Hindlimb muscle (tissue), 1 donor: ENCODE data around the gene SLC12A8. TPM values are rescaled to one million over a fixed set of nuclear protein-coding genes. Genes with fewer than 3 reads are reported as not detected.

ENCODE experiments used
- DNase-seq: peaks from one replicate; pipeline ENCODE4 v3.0.0-alpha.2; 2013
- polyA plus RNA-seq: library from polyadenylated mRNA; unstranded; fragments of 120-200 nt; gene quantifications from one replicate; pipeline ENCODE4 v1.2.1, GENCODE V29; 2013; ENCODE audit not compliant: insufficient read length

SLC12A8 gene
- polyA plus RNA-seq, 1 donor, result 0.45 TPM

GRCh38 chr3:125151442-125151817 lies 61.1 kb downstream of the SLC12A8 start:
- DNase-seq, result no peak

GRCh38 chr3:125150525-125151441 lies 61.8 kb downstream of the SLC12A8 start:
- DNase-seq, result no peak

GRCh38 chr3:125149462-125149861 lies 63.1 kb downstream of the SLC12A8 start:
- no peak for DNase-seq

- no peak for DNase-seq
These were observed 63.7 kb downstream of the SLC12A8 start for GRCh38 chr3:125148836-125149235.

GRCh38 chr3:125148016-125148812 lies 64.3 kb downstream of the SLC12A8 start:
- DNase-seq, result no peak

GRCh38 chr3:125147491-125147820 lies 65.1 kb downstream of the SLC12A8 start:
- no peak for DNase-seq

DNA sequence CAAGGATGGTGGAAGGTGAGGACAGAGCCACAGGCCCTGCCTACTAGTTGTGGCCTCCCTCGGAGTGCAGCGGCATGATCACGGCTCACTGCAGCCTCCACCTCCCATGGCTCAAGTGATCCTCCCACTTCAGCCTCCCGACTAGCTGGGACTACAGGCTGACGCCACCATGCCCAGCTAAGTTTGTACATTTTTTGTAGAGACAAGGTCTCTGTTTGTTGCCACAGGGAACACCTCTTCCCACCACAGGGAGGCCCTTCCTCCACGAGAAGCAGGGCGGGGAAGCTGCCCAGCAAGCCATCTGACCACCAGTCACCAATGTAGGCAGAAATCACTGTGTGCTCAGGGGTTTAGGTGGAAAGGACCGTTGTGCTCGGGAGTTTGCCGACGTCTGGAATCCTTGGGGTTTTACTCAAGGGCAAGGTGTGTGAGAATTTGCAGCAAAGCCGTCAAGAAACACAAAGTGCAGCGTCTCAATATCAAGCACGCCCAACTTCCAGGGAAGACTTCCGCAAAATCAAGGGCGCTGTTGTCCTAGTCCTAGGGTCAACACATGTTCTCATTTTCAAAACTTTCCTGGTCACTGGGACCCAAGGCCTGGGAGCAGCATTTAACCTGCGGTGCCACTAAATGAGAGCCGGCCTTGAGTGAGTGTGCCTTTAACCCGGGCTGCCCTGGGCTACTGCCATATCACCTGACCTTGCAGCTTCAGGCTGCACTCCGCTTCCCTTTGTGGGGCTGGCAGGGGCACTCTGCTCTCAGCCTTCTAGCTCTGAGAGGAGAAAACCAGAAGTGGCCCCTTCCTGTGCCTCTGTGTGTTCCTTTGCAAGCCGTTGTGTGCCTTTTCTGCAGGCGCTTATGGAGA lies 65.7 kb downstream of the SLC12A8 start:
- no peak for DNase-seq

DNA sequence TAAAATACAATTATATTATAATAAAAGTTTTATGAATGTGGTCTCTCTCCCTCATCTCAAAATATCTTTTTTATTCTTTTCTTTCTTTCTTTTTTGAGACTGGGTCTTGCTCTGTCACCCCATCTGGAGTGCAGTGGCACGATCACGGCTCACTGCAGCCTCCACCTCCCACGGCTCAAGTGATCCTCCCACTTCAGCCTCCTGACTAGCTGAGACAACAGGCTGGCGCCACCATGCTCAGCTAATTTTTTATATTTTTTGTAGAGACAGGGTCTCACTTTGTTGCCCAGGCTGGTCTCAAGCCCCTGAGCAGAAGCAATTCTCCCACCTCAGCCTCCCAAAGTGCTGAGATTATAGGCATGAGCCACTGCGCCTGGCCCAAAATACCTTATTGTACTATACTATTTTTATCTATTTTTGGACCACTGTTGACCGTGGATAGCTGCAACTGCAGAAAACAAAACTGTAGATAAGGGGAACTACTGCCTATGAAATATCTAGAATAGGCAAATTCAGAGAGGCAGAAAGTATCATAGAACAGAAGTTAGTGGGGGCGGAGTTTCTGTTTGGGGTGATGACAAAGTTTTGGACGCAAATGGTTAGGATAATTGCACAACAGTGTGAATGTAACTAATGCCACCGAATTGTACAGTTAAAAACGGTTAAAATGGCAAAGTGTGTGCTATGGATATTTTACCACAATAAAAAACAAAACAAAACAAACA lies 66.6 kb downstream of the SLC12A8 start:
- no peak for DNase-seq

DNA sequence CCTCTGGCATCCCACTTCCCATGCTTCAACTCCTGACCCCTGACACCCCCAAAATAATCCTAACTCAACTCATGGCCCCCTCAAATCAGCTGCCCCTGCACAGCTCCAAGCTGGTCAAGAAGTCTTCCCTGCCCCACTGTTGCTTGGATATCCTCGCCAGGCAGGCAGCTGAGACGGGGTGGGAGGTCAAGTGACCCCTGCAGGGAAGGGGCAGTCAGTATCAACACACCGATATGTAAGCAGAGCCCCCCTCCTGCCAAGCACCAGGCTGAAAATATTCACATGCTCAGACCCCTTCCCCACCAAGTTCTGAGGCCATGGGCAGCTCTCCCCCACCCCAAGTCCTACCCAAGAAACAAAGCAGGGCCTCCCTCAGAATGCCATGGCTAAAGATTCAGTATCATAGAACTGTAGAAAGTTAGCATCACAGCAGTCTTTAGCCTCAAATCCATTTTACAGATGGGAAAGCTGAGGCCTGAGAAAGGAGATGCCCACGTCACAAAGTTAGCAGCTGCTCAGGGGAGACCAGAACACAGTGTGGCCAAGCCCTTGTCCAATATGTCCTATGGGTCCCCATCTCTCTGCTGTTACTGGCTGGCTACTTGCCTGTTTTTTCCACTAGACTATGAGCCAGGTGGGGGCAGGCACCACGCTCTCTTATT lies 67.8 kb downstream of the SLC12A8 start:
- no peak for DNase-seq

GRCh38 chr3:125143982-125144652 lies 68.4 kb downstream of the SLC12A8 start:
- DNase-seq, result no peak

DNA sequence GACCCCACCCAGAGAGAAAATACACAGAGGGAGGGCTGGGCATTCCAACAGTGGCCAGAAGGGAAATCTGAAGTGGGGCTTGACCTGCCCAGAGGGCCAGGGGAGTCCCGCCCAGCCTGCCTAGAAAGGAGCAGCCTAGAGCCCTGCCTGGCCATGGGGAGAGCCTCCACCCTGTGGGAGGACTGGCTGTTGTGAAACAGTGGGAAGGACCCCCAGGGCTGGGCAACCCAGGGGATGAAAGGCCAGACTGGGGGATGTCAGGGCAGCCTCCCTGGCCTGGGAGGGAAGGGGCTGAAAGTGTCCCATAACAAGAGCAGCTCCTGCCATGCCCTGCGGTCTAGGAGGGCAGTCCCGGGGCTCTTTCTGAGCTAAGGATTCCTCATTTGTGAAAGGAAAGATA lies 69.0 kb downstream of the SLC12A8 start:
- DNase-seq, result no peak

- no peak for DNase-seq
These were observed 69.6 kb downstream of the SLC12A8 start for GRCh38 chr3:125142940-125143339.

GRCh38 chr3:125142420-125142778 lies 70.1 kb downstream of the SLC12A8 start:
- no peak for DNase-seq

GRCh38 chr3:125141596-125142419 lies 70.7 kb downstream of the SLC12A8 start:
- peak; percentile 62 for DNase-seq

DNA sequence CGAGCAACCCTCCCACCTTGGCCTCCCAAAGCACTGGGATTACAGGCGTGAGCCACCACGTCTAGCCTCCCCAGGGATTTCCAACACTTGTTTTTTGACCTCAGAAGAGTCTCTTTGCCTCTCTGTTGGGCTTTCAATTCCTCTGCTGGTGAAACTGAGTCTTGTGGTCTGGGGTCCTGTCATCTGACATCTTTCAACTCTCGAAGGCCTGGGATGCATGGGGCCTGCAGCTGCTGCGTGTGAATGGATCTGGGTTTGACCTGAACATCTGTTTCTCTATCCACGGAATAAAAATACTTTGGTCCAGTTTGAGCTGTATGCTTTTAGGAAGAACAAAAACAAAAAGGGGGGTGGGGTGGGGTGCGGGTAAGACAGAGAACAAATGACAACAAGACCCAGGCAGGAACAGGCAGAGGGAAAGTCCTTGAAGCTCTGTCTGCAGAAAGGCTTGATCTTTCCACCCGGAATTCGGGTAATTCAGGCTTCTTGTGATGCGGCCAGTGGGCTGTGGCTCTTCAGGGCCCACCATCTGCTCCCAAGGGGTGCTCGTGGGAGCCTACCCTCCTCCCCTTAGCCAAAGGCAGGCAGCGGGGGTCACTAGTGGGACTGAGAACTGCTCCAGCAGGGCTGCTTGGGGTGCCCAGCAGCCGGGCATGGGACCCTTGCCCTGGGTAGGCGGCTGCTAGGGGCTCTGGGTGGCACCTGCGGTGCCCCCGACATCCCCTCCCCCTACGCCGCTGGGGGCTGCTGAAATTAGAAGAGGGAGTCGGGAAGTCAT lies 71.5 kb downstream of the SLC12A8 start:
- DNase-seq, result no peak

- no peak for DNase-seq
These were observed 72.3 kb downstream of the SLC12A8 start for GRCh38 chr3:125140011-125140817.

- no peak for DNase-seq
These were observed 73.2 kb downstream of the SLC12A8 start for GRCh38 chr3:125139386-125139785.

DNA sequence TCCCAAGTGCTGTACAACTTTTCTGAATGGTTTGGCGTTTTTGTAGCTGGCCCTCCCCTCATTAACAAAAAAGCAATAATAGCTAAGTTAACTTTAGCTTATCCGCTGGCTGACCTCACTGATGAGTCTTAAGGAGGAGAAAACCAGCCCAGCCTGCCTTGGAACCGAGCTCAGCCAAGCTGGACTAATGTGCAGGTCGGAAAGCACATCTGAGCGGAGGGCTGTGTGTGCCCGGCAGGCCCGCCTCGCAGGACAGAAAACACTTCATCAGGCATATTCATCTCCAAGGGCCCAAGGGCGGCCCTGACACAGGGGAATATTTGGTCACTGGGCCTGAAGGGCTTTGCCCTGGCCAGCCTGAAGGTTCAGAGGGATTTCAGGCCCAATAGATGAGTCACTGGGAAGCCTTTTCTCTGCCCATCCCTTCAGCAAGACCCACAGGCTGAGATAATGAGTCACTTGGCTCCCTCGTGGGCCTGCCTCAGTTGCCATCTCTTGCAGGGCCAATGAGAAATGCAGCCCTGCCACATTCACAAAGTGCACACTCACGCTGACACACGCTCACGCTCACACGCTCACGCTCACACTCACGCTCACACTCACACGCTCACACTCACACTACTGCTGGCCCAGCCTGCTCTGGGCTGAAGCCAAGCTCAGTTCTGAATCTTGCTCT lies 75.1 kb downstream of the SLC12A8 start:
- DNase-seq, result peak; percentile 72
